22Rv1 (cell line): ENCODE measurements around the gene CSTF2T.
"Not testable (repeated sequence)": the region's sequence is repeated elsewhere in the genome, so short reads cannot be mapped to it uniquely, and the experiment has no call there.

Source experiments
- H3K27ac ChIP-seq: fragments of 450-650 bp; 2 replicates; pipeline ENCODE4 v1.5.1; 2017
- ZFX ChIP-seq: fragments of 450-650 bp; IDR thresholded peaks from 2 replicates; pipeline ENCODE4 v1.6.1; 2017; ENCODE audit warnings: antibody characterized with exemption, borderline replicate concordance
- TF ChIP-seq, protein P1 (sequence below): fragments of 450-650 bp; IDR thresholded peaks from 2 replicates; pipeline ENCODE4 v1.5.1; 2017; ENCODE audit warnings: mild to moderate bottlenecking

The CSTF2T gene

GRCh38 chr10:51698473-51699063, 827 bp downstream of the CSTF2T start:
- H3K27ac ChIP-seq, result peak overlapping the region; percentile 96
- TF ChIP-seq, protein P1, sequence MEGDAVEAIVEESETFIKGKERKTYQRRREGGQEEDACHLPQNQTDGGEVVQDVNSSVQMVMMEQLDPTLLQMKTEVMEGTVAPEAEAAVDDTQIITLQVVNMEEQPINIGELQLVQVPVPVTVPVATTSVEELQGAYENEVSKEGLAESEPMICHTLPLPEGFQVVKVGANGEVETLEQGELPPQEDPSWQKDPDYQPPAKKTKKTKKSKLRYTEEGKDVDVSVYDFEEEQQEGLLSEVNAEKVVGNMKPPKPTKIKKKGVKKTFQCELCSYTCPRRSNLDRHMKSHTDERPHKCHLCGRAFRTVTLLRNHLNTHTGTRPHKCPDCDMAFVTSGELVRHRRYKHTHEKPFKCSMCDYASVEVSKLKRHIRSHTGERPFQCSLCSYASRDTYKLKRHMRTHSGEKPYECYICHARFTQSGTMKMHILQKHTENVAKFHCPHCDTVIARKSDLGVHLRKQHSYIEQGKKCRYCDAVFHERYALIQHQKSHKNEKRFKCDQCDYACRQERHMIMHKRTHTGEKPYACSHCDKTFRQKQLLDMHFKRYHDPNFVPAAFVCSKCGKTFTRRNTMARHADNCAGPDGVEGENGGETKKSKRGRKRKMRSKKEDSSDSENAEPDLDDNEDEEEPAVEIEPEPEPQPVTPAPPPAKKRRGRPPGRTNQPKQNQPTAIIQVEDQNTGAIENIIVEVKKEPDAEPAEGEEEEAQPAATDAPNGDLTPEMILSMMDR, result no peak
- TF ChIP-seq ZFX, result no peak

GRCh38 chr10:51696251-51696650, 3.1 kb downstream of the CSTF2T start:
- TF ChIP-seq, protein P1, result no peak
- TF ChIP-seq ZFX, result no peak
- H3K27ac ChIP-seq, result no peak overlapping the region

DNA sequence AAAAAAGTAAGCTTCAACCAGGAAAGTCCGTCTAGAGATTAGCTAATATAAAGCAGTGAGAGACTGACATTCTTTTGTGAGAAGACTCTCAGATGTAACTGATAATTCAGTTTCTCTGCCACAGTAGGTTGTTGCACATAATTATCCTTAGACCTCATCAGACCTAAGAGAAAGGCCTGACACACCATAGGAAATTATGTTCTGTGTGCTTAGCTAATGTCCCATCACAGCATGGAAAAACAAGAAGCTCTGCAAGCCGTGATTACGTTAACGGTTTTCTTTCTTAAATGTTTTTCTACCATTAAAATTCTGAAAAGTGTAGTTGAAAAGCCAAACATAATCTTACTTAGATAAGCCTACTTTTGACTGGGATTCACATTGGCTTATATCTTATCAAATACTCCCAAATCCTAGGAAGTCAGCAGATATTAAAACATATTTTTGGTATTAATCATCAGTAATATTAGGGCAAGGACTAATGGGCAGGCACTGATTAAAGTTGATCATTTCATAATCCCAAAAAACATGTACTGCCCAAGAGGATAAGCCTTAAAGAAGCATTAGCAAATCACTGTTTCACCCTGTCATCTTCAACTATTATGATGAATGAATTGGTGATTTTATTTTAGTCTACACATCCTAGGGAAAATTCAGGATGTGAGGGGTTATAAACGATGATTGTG, 5.2 kb downstream of the CSTF2T start:
- TF ChIP-seq ZFX, result no peak
- TF ChIP-seq, protein P1, result no peak
- H3K27ac ChIP-seq, result no peak overlapping the region

GRCh38 chr10:51691135-51691534, 8.3 kb downstream of the CSTF2T start:
- TF ChIP-seq, protein P1, result no peak
- TF ChIP-seq ZFX, result no peak
- no peak overlapping the region for H3K27ac ChIP-seq

GRCh38 chr10:51689536-51689935, 9.9 kb downstream of the CSTF2T start:
- H3K27ac ChIP-seq, result no peak overlapping the region
- TF ChIP-seq, protein P1, result no peak
- no peak for TF ChIP-seq ZFX

GRCh38 chr10:51688826-51689225, 10.6 kb downstream of the CSTF2T start:
- not testable (repeated sequence) for H3K27ac ChIP-seq

DNA sequence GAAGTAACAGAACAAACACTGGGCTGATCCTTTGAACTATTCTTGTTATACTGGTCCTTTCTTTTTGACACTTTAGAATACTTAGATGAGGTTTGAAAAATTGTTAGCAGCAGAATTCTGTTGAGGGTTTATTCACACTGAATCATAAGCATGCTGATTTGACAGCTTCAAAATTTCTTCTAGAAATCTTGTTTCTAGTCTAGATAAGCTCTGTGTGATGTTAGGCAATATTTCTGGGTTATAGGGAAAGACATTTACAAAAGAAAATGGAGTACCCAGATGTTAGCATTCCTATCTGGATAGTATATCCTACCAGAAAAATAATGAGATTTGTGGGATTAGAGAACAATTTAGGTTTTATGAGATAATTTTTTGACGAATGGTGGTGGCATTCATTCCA, 12.1 kb downstream of the CSTF2T start:
- no peak overlapping the region for H3K27ac ChIP-seq
- no peak for TF ChIP-seq ZFX
- TF ChIP-seq, protein P1, result no peak
